Activated CD4-positive, alpha-beta T cell treated with anti-CD3 and anti-CD28 coated beads for 24 hours (primary cell): ENCODE results near the gene OSBPL8.

Experiments
- DNase-seq, 2 donors: peaks; one replicate each; pipeline ENCODE4 v3.0.0-alpha.2; 2020; ENCODE audit warnings: low read depth in 2 of 2

The OSBPL8 gene

GRCh38 chr12:76303989-76304460 is 255.5 kb downstream of the OSBPL8 start:
- DNase-seq = no peak

DNA sequence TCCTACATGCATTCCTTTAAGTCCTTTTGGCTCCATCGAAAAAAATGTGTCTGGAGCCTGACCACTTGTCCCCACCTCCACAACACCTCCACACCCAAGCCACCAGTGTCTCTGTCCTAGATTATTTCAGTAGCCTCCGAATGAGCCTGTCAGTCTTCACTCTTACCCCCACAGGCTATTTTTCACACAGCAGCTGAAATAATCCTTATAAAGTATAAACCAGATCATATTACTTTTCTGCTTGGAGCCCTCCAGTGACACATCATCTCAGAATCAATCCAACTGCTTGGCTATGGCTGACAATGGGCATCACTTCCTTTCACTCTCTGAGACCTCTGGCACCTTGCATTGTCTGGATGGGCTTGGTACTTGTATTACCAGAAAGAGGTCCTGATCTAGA is 256.2 kb downstream of the OSBPL8 start:
- no peak for DNase-seq
